Measurements from ENCODE around the gene SYK. TPM values are rescaled to one million over a fixed set of nuclear protein-coding genes. Genes with fewer than 3 reads are reported as not detected.

SYK gene
- total RNA-seq, 1 donor, result not detected

- no peak overlapping the region for H3K4me3 ChIP-seq (ENCODE audit: low read depth, low read length)
- TF ChIP-seq, protein P1, sequence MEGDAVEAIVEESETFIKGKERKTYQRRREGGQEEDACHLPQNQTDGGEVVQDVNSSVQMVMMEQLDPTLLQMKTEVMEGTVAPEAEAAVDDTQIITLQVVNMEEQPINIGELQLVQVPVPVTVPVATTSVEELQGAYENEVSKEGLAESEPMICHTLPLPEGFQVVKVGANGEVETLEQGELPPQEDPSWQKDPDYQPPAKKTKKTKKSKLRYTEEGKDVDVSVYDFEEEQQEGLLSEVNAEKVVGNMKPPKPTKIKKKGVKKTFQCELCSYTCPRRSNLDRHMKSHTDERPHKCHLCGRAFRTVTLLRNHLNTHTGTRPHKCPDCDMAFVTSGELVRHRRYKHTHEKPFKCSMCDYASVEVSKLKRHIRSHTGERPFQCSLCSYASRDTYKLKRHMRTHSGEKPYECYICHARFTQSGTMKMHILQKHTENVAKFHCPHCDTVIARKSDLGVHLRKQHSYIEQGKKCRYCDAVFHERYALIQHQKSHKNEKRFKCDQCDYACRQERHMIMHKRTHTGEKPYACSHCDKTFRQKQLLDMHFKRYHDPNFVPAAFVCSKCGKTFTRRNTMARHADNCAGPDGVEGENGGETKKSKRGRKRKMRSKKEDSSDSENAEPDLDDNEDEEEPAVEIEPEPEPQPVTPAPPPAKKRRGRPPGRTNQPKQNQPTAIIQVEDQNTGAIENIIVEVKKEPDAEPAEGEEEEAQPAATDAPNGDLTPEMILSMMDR (IDR thresholded peaks at IDR 0.05; ENCODE audit: insufficient read depth, low read length), result no peak
- DNase-seq (ENCODE audit: low read depth), result no peak
These were observed 6.5 kb upstream of the SYK start for GRCh38 chr9:90795084-90795483.

DNA sequence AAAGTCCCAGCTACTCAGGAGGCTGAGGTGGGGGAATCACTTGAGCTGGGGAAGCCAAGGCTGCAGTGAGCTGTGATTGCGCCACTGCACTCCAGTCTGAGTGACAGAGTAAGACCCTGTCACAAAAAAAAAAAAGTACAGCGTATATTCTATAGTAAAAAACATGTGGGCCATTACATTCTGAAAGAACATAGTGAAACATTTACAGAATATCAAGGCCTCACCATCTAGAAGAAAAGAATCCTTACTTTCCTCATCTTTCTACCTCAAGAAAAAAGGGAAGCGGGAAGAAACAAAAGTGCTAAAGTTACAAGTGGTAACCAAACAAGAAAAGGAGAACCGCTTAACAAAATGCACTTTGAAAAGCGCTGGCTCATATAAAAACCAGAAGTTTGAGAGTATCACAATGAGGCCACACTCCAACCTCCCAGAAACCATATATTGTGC lies 5.7 kb upstream of the SYK start:
- no peak for DNase-seq (ENCODE audit: low read depth)
- TF ChIP-seq, protein P1 (IDR thresholded peaks at IDR 0.05; ENCODE audit: insufficient read depth, low read length), result no peak
- H3K4me3 ChIP-seq (ENCODE audit: low read depth, low read length), result no peak overlapping the region

DNA sequence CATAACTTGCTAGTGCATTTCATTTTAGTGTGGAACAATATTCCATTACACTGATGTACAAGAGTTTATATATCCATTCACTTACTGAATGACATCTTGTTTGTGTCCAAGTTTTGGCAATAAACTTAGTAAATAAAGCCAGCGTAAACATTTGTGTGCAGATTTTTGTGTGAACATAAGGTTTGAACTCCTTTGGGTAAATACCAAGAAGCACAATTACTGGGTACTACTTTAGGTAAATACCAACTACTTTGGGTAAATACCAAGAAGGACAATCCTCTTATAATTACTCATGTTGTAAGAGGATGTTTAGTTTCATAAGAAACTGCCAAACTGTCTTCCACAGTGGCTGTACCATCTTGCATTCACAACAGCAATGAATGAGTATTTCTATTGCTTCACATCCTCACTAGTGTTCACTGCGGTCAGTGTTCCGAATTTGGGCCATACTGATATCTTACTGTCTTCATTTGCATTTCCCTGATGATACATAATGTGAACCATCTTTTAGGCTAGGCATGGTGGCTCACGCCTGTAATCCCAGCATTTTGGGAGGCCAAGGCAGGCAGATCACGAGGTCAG lies 2.3 kb upstream of the SYK start:
- TF ChIP-seq, protein P1 (IDR thresholded peaks at IDR 0.05; ENCODE audit: insufficient read depth, low read length), result no peak
- DNase-seq (ENCODE audit: low read depth), result no peak
- H3K4me3 ChIP-seq (ENCODE audit: low read depth, low read length), result no peak overlapping the region

DNA sequence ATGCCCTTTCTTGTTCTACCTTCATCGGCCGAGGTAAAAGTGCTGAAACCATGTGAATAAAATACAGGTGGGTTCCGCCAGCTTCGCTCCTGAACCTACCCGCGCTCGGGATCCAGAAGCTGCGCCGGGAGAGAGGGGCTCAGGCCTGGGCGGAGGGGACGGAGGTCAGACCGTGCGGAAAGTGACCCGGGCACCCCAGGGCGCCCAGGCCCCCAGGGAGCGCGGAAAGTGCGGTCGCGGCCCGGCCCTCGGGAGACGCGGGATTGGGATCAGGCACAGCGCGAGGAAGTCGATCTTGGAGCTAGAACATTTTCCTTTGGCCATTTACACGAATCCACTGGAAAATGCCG lies 329 bp downstream of the SYK start:
- DNase-seq (ENCODE audit: low read depth), result no peak
- no peak overlapping the region for H3K4me3 ChIP-seq (ENCODE audit: low read depth, low read length)
- TF ChIP-seq, protein P1 (IDR thresholded peaks at IDR 0.05; ENCODE audit: insufficient read depth, low read length), result no peak

- DNase-seq (ENCODE audit: low read depth), result no peak
- TF ChIP-seq, protein P1 (IDR thresholded peaks at IDR 0.05; ENCODE audit: insufficient read depth, low read length), result no peak
- no peak overlapping the region for H3K4me3 ChIP-seq (ENCODE audit: low read depth, low read length)
These were observed 867 bp downstream of the SYK start for GRCh38 chr9:90802386-90802985.

- TF ChIP-seq, protein P1 (IDR thresholded peaks at IDR 0.05; ENCODE audit: insufficient read depth, low read length), result no peak
- no peak overlapping the region for H3K4me3 ChIP-seq (ENCODE audit: low read depth, low read length)
- no peak for DNase-seq (ENCODE audit: low read depth)
These were observed 2.4 kb downstream of the SYK start for GRCh38 chr9:90803860-90804593.

All from fibroblast of the aortic adventitia (primary cell).